ENCODE results near the gene SCNN1G. TPM values are rescaled to one million over a fixed set of nuclear protein-coding genes. Genes with fewer than 3 reads are reported as not detected.

SCNN1G gene
- total RNA-seq, 1 experiment from 2014 or later, result not detected

GRCh38 chr16:23215435-23215834 lies 32.9 kb downstream of the SCNN1G start (continued):
- TF ChIP-seq EZH2 (IDR thresholded peaks at IDR 0.05), result no peak
- no peak for TF ChIP-seq TCF7L2 (IDR thresholded peaks at IDR 0.05; ENCODE audit: borderline replicate concordance, extremely low read depth, insufficient read depth, insufficient read length)
- no peak for TF ChIP-seq SRF (IDR thresholded peaks at IDR 0.05; ENCODE audit: low read depth)
- no peak for TF ChIP-seq MAX (IDR thresholded peaks at IDR 0.05)
- TF ChIP-seq, protein P1, sequence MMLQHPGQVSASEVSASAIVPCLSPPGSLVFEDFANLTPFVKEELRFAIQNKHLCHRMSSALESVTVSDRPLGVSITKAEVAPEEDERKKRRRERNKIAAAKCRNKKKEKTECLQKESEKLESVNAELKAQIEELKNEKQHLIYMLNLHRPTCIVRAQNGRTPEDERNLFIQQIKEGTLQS (IDR thresholded peaks at IDR 0.05), result no peak
- no peak for TF ChIP-seq EZH2phosphoT487 (IDR thresholded peaks at IDR 0.05; ENCODE audit: borderline replicate concordance)
- no peak for TF ChIP-seq FOSL1 (IDR thresholded peaks at IDR 0.05; ENCODE audit: low read depth)
- TF ChIP-seq JUND (IDR thresholded peaks at IDR 0.05), result no peak
- no peak for TF ChIP-seq CEBPB (IDR thresholded peaks at IDR 0.05; ENCODE audit: low read depth)
- no peak for TF ChIP-seq POLR2AphosphoS5 (IDR thresholded peaks at IDR 0.05; ENCODE audit: low read depth, low read length)

- Histone ChIP-seq H3K27ac (ENCODE audit: low read depth, low read length) (no peak overlapping the region), H3K4me1 (ENCODE audit: control insufficient read depth in 1 of 2, insufficient read depth in 2 of 2, low read length in 2 of 2) (no peaks in the 10 kb centered on the region), H3K27me3 (ENCODE audit: insufficient read depth, low read length) (no peaks in the 10 kb centered on the region; the same call in 1 of the 2 replicates), H3K4me3 (replicated peaks in 1 of 2; ENCODE audit: low read depth in 1 of 2, low read length in 2 of 2) (no peak overlapping the region), H3K9me2 (ENCODE audit: insufficient read depth) (no peaks in the 10 kb centered on the region), H3K9me3 (ENCODE audit: control insufficient read depth in 1 of 2, insufficient read depth in 1 of 2, low read depth in 1 of 2, low read length in 2 of 2) (no peaks in the 10 kb centered on the region), H4K20me1 (ENCODE audit: insufficient read depth) (no peaks in the 10 kb centered on the region), H3K79me2 (ENCODE audit: insufficient read depth, low read length) (no peaks in the 10 kb centered on the region), H3K4me2 (ENCODE audit: low read length) (no peak overlapping the region), H3K36me3 (ENCODE audit: control insufficient read depth in 1 of 2, insufficient read depth in 2 of 2, low read length in 2 of 2) (no peaks in the 10 kb centered on the region), H3K9ac (ENCODE audit: low read length) (no peak overlapping the region), H2AFZ (ENCODE audit: low read depth, low read length, poor library complexity, severe bottlenecking) (no peak overlapping the region)
- ChIA-PET CTCF (no interaction called here), POLR2A (no interaction called here), RAD21 (ENCODE audit: low non-redundant PET in 1 of 2, low total read pairs in 2 of 2, uncharacterized antibody in 2 of 2, unreplicated experiment in 2 of 2) (no interaction called here)
- TF ChIP-seq ELF1 (IDR thresholded peaks at IDR 0.05; ENCODE audit: borderline replicate concordance, low read depth), result no peak
- TF ChIP-seq, protein P2, sequence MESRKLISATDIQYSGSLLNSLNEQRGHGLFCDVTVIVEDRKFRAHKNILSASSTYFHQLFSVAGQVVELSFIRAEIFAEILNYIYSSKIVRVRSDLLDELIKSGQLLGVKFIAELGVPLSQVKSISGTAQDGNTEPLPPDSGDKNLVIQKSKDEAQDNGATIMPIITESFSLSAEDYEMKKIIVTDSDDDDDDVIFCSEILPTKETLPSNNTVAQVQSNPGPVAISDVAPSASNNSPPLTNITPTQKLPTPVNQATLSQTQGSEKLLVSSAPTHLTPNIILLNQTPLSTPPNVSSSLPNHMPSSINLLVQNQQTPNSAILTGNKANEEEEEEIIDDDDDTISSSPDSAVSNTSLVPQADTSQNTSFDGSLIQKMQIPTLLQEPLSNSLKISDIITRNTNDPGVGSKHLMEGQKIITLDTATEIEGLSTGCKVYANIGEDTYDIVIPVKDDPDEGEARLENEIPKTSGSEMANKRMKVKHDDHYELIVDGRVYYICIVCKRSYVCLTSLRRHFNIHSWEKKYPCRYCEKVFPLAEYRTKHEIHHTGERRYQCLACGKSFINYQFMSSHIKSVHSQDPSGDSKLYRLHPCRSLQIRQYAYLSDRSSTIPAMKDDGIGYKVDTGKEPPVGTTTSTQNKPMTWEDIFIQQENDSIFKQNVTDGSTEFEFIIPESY (IDR thresholded peaks at IDR 0.05; ENCODE audit: extremely low read depth, insufficient replicate concordance, low read length), result no peak
- TF ChIP-seq ZFX (IDR thresholded peaks at IDR 0.05), result no peak
- TF ChIP-seq TCF7L2 (IDR thresholded peaks at IDR 0.05; ENCODE audit: borderline replicate concordance, extremely low read depth, insufficient read depth, insufficient read length), result no peak
- TF ChIP-seq MAX (IDR thresholded peaks at IDR 0.05), result no peak
- DNase-seq (ENCODE audit: low read depth, low spot score), result no peak
- no TSS peak for BruUV-seq (replicated peaks)
- intact Hi-C loops (cut with micrococcal nuclease), result no loop called here
- no peak for ATAC-seq
These were observed 34.2 kb downstream of the SCNN1G start for GRCh38 chr16:23216658-23217246.

Measured in HCT116 (cell line).